Fibroblast of skin of left biceps (primary cell): ENCODE data around the gene OR2A7.
"Not testable (repeated sequence)": the region's sequence is repeated elsewhere in the genome, so short reads cannot be mapped to it uniquely, and the experiment has no call there.

Experiments used
- DNase-seq, 2 experiments: peaks; one replicate each; pipeline ENCODE4 v3.0.0-alpha.2; 2013; ENCODE audit warnings: low read depth in 2 of 2

Gene OR2A7

GRCh38 chr7:144264692-144265091, at the start of gene OR2A7:
OR2A7 (minus strand) TSS chr7:144264792; CDS start chr7:144259628, 5,164 bp downstream.
- not testable (repeated sequence) for DNase-seq

GRCh38 chr7:144311872-144312469, 47.4 kb upstream of the OR2A7 start, which contains the start of gene OR2A1:
OR2A1 (plus strand) TSS chr7:144312419; CDS start chr7:144318125, 5,706 bp downstream.
- DNase-seq, result not testable (repeated sequence)

GRCh38 chr7:144311218-144311617, 46.6 kb upstream of the OR2A7 start:
- not testable (repeated sequence) for DNase-seq

GRCh38 chr7:144309702-144310101, 45.1 kb upstream of the OR2A7 start:
- not testable (repeated sequence) for DNase-seq

- not testable (repeated sequence) for DNase-seq
Measured at GRCh38 chr7:144305156-144305555, 40.6 kb upstream of the OR2A7 start.

GRCh38 chr7:144303607-144304006, 39.0 kb upstream of the OR2A7 start:
- not testable (repeated sequence) for DNase-seq

- DNase-seq, result not testable (repeated sequence)
Measured at GRCh38 chr7:144302578-144303303, 38.1 kb upstream of the OR2A7 start.

GRCh38 chr7:144293794-144294499, 29.4 kb upstream of the OR2A7 start:
- not testable (repeated sequence) for DNase-seq

- not testable (repeated sequence) for DNase-seq
Measured at GRCh38 chr7:144292384-144293161, 28.0 kb upstream of the OR2A7 start.

- not testable (repeated sequence) for DNase-seq
Measured at GRCh38 chr7:144291607-144292006, 27.0 kb upstream of the OR2A7 start.

GRCh38 chr7:144287171-144287784, 22.7 kb upstream of the OR2A7 start:
- DNase-seq, result not testable (repeated sequence)

GRCh38 chr7:144283716-144284115, 19.1 kb upstream of the OR2A7 start:
- not testable (repeated sequence) for DNase-seq

GRCh38 chr7:144282490-144282889, 17.9 kb upstream of the OR2A7 start:
- not testable (repeated sequence) for DNase-seq

GRCh38 chr7:144281981-144282380, 17.4 kb upstream of the OR2A7 start:
- DNase-seq, result not testable (repeated sequence)

- DNase-seq, result not testable (repeated sequence)
Measured at GRCh38 chr7:144280010-144280409, 15.4 kb upstream of the OR2A7 start.

- not testable (repeated sequence) for DNase-seq
Measured at GRCh38 chr7:144275281-144275680, 10.7 kb upstream of the OR2A7 start.

GRCh38 chr7:144269188-144269587, 4.6 kb upstream of the OR2A7 start, which contains the start of gene CTAGE8:
CTAGE8 (minus strand) TSS chr7:144269288; CDS start chr7:144269250, 38 bp downstream.
- not testable (repeated sequence) for DNase-seq

GRCh38 chr7:144262128-144262527, 2.5 kb downstream of the OR2A7 start:
- DNase-seq, result not testable (repeated sequence)

GRCh38 chr7:144259067-144259466, 5.5 kb downstream of the OR2A7 start:
- not testable (repeated sequence) for DNase-seq

GRCh38 chr7:144256112-144256511, 8.5 kb downstream of the OR2A7 start:
- no peak for DNase-seq

- DNase-seq, result no peak
Measured at GRCh38 chr7:144255471-144255897, 9.1 kb downstream of the OR2A7 start.
